HepG2 (cell line): ENCODE results near the gene GALNT16.

Experiments used
- CTCF ChIP-seq: sonication (generic); formaldehyde crosslinking; IDR thresholded peaks from 2 replicates; pipeline ENCODE4 v1.5.0; 2020; ENCODE audit warnings: mild to moderate bottlenecking, missing genetic modification reagents, moderate library complexity
- MAX ChIP-seq: IDR thresholded peaks from 2 replicates; pipeline ENCODE4 v1.6.1; 2012; ENCODE audit warnings: inconsistent platforms

DNA sequence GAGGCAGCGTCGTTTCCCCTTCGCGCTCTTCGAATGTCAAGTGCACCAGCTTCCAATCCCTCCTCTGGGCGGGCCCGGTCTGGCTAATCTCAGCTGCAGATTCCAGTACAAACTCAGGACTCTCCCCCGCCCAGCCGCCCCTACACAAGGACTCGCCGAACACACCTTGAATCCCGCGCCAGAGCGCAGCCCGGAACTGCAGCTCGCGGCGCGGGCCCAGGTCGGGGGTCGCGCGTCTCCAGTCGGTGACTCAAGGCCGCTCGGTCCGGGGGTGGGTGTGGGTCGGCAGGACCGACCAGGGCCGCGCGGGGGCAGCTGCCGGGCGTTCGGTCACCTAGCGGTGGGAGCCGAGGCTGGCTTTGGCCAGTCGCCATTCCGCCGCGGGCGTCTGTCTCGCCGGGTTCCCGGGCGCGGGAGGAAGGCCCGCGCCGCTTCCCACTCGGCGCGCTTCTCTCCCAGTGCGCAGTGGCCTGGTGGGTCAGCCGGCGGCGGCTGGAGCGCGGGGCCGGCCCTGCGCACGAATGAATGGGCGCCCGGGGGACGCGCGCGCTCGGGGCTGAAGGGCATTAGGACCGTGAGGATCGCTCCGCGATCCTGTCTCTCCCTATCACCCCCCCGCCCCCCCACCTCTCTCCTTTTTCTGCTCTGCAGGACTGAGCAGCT is at the start of gene GALNT16:
- no peak for TF ChIP-seq MAX
- TF ChIP-seq CTCF: no peak
